ENCODE data around the gene TARS3. TPM values are rescaled to one million over a fixed set of nuclear protein-coding genes. Genes with fewer than 3 reads are reported as not detected.

Gene TARS3
- total RNA-seq, 1 experiment from 2014 or later, result 14.1 TPM

DNA sequence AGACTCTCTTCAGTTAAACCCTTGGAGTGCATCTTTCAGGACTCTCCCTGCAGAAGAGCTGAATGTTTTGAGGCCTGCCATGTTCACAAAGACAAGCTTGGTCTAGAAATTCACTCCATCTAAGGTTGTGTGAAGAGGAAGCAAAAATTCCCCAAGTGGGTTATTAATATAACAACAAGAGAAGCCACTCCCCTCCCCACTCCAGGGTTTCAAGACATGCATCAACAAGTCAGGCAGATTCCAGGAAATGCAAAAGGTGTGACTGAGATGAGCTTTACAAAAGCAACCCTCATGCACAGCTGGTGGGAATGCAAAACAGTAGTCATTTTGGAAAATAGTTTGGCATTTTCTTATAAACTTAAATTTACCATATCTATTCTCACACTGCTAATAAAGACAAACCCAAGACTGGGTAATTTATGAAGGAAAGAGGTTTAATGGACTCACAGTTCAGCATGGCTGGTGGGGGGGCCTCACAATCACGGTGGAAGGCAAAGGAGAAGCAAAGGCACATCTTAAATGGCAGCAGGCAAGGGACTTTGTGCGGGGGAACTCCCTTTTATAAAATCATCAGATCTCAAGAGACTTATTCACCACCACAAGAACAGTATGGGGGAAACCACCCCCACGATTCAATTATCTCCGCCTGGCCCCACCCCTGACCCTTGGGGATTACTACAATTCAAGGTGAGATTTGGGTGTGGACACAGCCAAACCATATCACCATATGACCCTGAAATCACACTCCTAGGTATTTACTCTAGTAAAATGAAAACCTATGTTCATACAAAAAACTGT is 31.3 kb downstream of the TARS3 start:
- H3K9me3 ChIP-seq (ENCODE audit: control insufficient read depth, low read depth, low read length), result no peaks in the 10 kb centered on the region
- H3K4me1 ChIP-seq (ENCODE audit: insufficient read depth, low read length), result no peaks in the 10 kb centered on the region
- no peaks in the 10 kb centered on the region for H3K23me2 ChIP-seq (ENCODE audit: insufficient read length, low read depth, low read length, poor library complexity, severe bottlenecking)
- no peak overlapping the region for H3K18ac ChIP-seq (ENCODE audit: insufficient read length, low read depth, low read length)
- no peak overlapping the region for H3T11ph ChIP-seq (ENCODE audit: low read length)
- no peak overlapping the region for H4K5ac ChIP-seq (ENCODE audit: insufficient read length, low read depth, low read length)
- H3K4me3 Mint-ChIP-seq, result no peak overlapping the region
- peaks cover 9 to 10% of the 10 kb centered on the region in 2 experiments for H3K4me1 Mint-ChIP-seq
- no CpG with 5 or more reads among the region's 4 CpGs for WGBS (ENCODE audit: extremely low coverage, insufficient read length, low lambda C conversion rate)
- H2BK5ac ChIP-seq (ENCODE audit: insufficient read length, low read length), result no peak overlapping the region
- H2BK120ac ChIP-seq (ENCODE audit: low read depth, low read length, poor library complexity, severe bottlenecking), result no peak overlapping the region
- H3K14ac ChIP-seq (ENCODE audit: insufficient read depth, low read length), result no peak overlapping the region
- H3K27ac ChIP-seq (ENCODE audit: insufficient read length, low read depth, low read length), result no peak overlapping the region
- H3K79me2 ChIP-seq (ENCODE audit: insufficient read depth, low read length), result no peaks in the 10 kb centered on the region
- peak overlapping the region; percentile 56 to 79 (median 78); a peak in 4 of 7 replicates for H3K27ac Mint-ChIP-seq
- H2BK12ac ChIP-seq (ENCODE audit: insufficient read length, low read depth, low read length), result no peak overlapping the region
- no peaks in the 10 kb centered on the region for H3K27me3 ChIP-seq (ENCODE audit: insufficient read depth, low read length)
- DNase-seq, result no peak
- no peaks in the 10 kb centered on the region for H3K9me3 Mint-ChIP-seq
- no peak overlapping the region for H2BK20ac ChIP-seq (ENCODE audit: low read depth, low read length, poor library complexity, severe bottlenecking)
- no peaks in the 10 kb centered on the region for H3K27me3 Mint-ChIP-seq (ENCODE audit: low read depth)
- H3K56ac ChIP-seq (ENCODE audit: insufficient read length, low read depth, low read length), result no peak overlapping the region
- H3K23ac ChIP-seq (ENCODE audit: insufficient read length, low read depth, low read length), result no peak overlapping the region
- H4K91ac ChIP-seq (ENCODE audit: insufficient read length, low read depth, low read length), result no peak overlapping the region
- H3K36me3 Mint-ChIP-seq (ENCODE audit: insufficient read depth in 1 of 3, low read depth in 3 of 3), result peaks cover 17 to 41% (median 36%) of the 10 kb centered on the region in 3 experiments
- H2AFZ ChIP-seq (ENCODE audit: low read length), result no peak overlapping the region
- no peaks in the 10 kb centered on the region for H3K79me1 ChIP-seq (ENCODE audit: insufficient read depth, low read depth, low read length, poor library complexity, severe bottlenecking)
- H2AK5ac ChIP-seq (ENCODE audit: insufficient read length, low read length), result no peak overlapping the region
- H3K4ac ChIP-seq (ENCODE audit: low read depth, low read length), result no peak overlapping the region
- H3K4me2 ChIP-seq (ENCODE audit: insufficient read depth, insufficient read length, low read length), result no peak overlapping the region
- H4K20me1 ChIP-seq (ENCODE audit: control insufficient read depth, insufficient read depth, insufficient read length), result no peaks in the 10 kb centered on the region
- TF ChIP-seq, protein P1, sequence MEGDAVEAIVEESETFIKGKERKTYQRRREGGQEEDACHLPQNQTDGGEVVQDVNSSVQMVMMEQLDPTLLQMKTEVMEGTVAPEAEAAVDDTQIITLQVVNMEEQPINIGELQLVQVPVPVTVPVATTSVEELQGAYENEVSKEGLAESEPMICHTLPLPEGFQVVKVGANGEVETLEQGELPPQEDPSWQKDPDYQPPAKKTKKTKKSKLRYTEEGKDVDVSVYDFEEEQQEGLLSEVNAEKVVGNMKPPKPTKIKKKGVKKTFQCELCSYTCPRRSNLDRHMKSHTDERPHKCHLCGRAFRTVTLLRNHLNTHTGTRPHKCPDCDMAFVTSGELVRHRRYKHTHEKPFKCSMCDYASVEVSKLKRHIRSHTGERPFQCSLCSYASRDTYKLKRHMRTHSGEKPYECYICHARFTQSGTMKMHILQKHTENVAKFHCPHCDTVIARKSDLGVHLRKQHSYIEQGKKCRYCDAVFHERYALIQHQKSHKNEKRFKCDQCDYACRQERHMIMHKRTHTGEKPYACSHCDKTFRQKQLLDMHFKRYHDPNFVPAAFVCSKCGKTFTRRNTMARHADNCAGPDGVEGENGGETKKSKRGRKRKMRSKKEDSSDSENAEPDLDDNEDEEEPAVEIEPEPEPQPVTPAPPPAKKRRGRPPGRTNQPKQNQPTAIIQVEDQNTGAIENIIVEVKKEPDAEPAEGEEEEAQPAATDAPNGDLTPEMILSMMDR (conservative IDR thresholded peaks at IDR 0.05), result no peak
- H4K8ac ChIP-seq (replicated peaks; ENCODE audit: insufficient read length, low read depth, low read length), result no peak overlapping the region
- no peak overlapping the region for H3K9ac ChIP-seq (ENCODE audit: extremely low read depth, insufficient read length, low read length)
- H2BK15ac ChIP-seq (ENCODE audit: low read depth, low read length), result no peak overlapping the region
